ENCODE data around the gene TMEM82. TPM values are rescaled to one million over a fixed set of nuclear protein-coding genes. Genes with fewer than 3 reads are reported as not detected.
A peak's percentile ranks its signal among the peaks of the same experiment; 100 is the strongest.

The TMEM82 gene
- total RNA-seq (2014; rRNA removed; shearing (Covaris generic)) (not detected in 2 replicates), total RNA-seq (2022) (not detected in 2 replicates), Bru-seq, nascent RNA (not detected), BruChase-seq, experiment 1, labeled RNA remaining after a 6-hour chase (not detected), BruChase-seq, experiment 2, labeled RNA remaining after a 2-hour chase (not detected)
- long read RNA-seq, result 0 reads

- POLR2A ChIA-PET, result no interaction called here
These were observed at the start of gene TMEM82 for GRCh38 chr1:15742339-15742801. TMEM82 (plus strand) TSS chr1:15742499; CDS start chr1:15742560, 61 bp downstream.

GRCh38 chr1:15693371-15693770 is 48.9 kb upstream of the TMEM82 start:
- Histone ChIP-seq H3K4me3 (ENCODE audit: low read depth, low read length, poor library complexity, severe bottlenecking) (no peak overlapping the region), H4K20me1 (ENCODE audit: insufficient read depth, low read length) (no peaks in the 10 kb centered on the region), H3K36me3 (ENCODE audit: insufficient read depth, low read length) (peaks cover 19% of the 10 kb centered on the region), H3K9me2 (ENCODE audit: insufficient read depth, low read length) (no peaks in the 10 kb centered on the region), H3K27ac (ENCODE audit: low read depth, low read length, poor library complexity, severe bottlenecking) (no peak overlapping the region), H3K4me1 (ENCODE audit: insufficient read depth, low read length, poor library complexity, severe bottlenecking) (peaks cover 23% of the 10 kb centered on the region), H2AFZ (ENCODE audit: low read length) (no peak overlapping the region), H3K79me2 (ENCODE audit: insufficient read depth, low read depth, low read length) (peaks cover 23% of the 10 kb centered on the region; the same call in 1 of the 2 replicates), H3K9me3 (ENCODE audit: low read length) (no peaks in the 10 kb centered on the region), H3K4me2 (ENCODE audit: low read length) (no peak overlapping the region)
- TF ChIP-seq EZH2phosphoT487 (IDR thresholded peaks at IDR 0.05; ENCODE audit: borderline replicate concordance, low read depth, low read length), result no peak
- TF ChIP-seq CTCF (conservative IDR thresholded peaks at IDR 0.05; ENCODE audit: low read length), result no peak
- intact Hi-C loops (cut with micrococcal nuclease; ENCODE audit: unreplicated experiment), result no loop called here
- DNase-seq (ENCODE audit: low spot score), result no peak
- no TSS peak for BruUV-seq (replicated peaks)
- CTCF ChIA-PET (ENCODE audit: unreplicated experiment), result no interaction called here
- POLR2A ChIA-PET, result no interaction called here

More at GRCh38 chr1:15742339-15742801, at the start of gene TMEM82:
- CTCF ChIA-PET (ENCODE audit: unreplicated experiment), result no interaction called here
- H3K4me3 ChIP-seq (ENCODE audit: low read depth, low read length, poor library complexity, severe bottlenecking), result no peak within 1 kb of the TSS
- no peak within 1 kb of the TSS for H3K4me2 ChIP-seq (ENCODE audit: low read length)
- H3K9me3 ChIP-seq (ENCODE audit: low read length), result no peaks in the 10 kb centered on the region
- no peaks in the 10 kb centered on the region for H4K20me1 ChIP-seq (ENCODE audit: insufficient read depth, low read length)
- intact Hi-C loops (cut with micrococcal nuclease; ENCODE audit: unreplicated experiment), result loop anchor here (5.0 kb wide), 1 partner anchor 310 kb away; no protein-coding TSS in a partner anchor
- H3K36me3 ChIP-seq (ENCODE audit: insufficient read depth, low read length), result no peaks in the 10 kb centered on the region
- no peak within 1 kb of the TSS for H3K27ac ChIP-seq (ENCODE audit: low read depth, low read length, poor library complexity, severe bottlenecking)
- DNase-seq (ENCODE audit: low spot score), result no peak
- no peak for TF ChIP-seq CTCF (conservative IDR thresholded peaks at IDR 0.05; ENCODE audit: low read length)
- no peak for TF ChIP-seq EZH2phosphoT487 (IDR thresholded peaks at IDR 0.05; ENCODE audit: borderline replicate concordance, low read depth, low read length)
- H2AFZ ChIP-seq (ENCODE audit: low read length), result no peak within 1 kb of the TSS
- no peaks in the 10 kb centered on the region for H3K9me2 ChIP-seq (ENCODE audit: insufficient read depth, low read length)
- no peaks in the 10 kb centered on the region for H3K79me2 ChIP-seq (ENCODE audit: insufficient read depth, low read depth, low read length)
- BruUV-seq (replicated peaks), result no TSS peak
- no peaks in the 10 kb centered on the region for H3K4me1 ChIP-seq (ENCODE audit: insufficient read depth, low read length, poor library complexity, severe bottlenecking)

GRCh38 chr1:15696956-15697521 is 45.3 kb upstream of the TMEM82 start:
- Histone ChIP-seq H3K27ac (ENCODE audit: low read depth, low read length, poor library complexity, severe bottlenecking) (peak overlapping the region; percentile 93), H3K4me3 (ENCODE audit: low read depth, low read length, poor library complexity, severe bottlenecking) (peak overlapping the region; percentile 63), H3K4me1 (ENCODE audit: insufficient read depth, low read length, poor library complexity, severe bottlenecking) (peaks cover 36% of the 10 kb centered on the region), H2AFZ (ENCODE audit: low read length) (peak overlapping the region; percentile 18; the same call in 1 of the 2 replicates), H3K79me2 (ENCODE audit: insufficient read depth, low read depth, low read length) (peaks cover 37% of the 10 kb centered on the region; the same call in 1 of the 2 replicates), H4K20me1 (ENCODE audit: insufficient read depth, low read length) (no peaks in the 10 kb centered on the region), H3K36me3 (ENCODE audit: insufficient read depth, low read length) (peaks cover 11% of the 10 kb centered on the region), H3K9me2 (ENCODE audit: insufficient read depth, low read length) (no peaks in the 10 kb centered on the region), H3K4me2 (ENCODE audit: low read length) (peak overlapping the region; percentile 74), H3K9me3 (ENCODE audit: low read length) (no peaks in the 10 kb centered on the region)
- intact Hi-C loops (cut with micrococcal nuclease; ENCODE audit: unreplicated experiment), result loop anchor here (1.0 to 2.0 kb wide), 2 partner anchors 80 to 171 kb away; partner anchors contain the start of genes DDI2 and DNAJC16
- peak; percentile 93 for DNase-seq (ENCODE audit: low spot score)
- ChIA-PET CTCF (ENCODE audit: unreplicated experiment) (interaction anchor here (0.9 to 1.5 kb wide), 2 partner anchors 36 to 79 kb away, joined by 3 to 4 read pairs; no protein-coding TSS in a partner anchor), POLR2A (interaction anchor here (0.6 to 2.0 kb wide), 14 partner anchors 9 to 694 kb away, joined by 3 to 13 read pairs (median 3); partner anchors contain the start of gene PLEKHM2)
- no TSS peak for BruUV-seq (replicated peaks)
- TF ChIP-seq CTCF (conservative IDR thresholded peaks at IDR 0.05; ENCODE audit: low read length), result no peak
- no peak for TF ChIP-seq EZH2phosphoT487 (IDR thresholded peaks at IDR 0.05; ENCODE audit: borderline replicate concordance, low read depth, low read length)
